Activated T-cell treated with anti-CD3 and anti-CD28 coated beads for 48 hours (primary cell): ENCODE data around the gene HTRA2.

Experiments
- DNase-seq: peaks from one replicate; pipeline ENCODE4 v3.0.0-alpha.2; 2020; ENCODE audit warnings: low read depth

The HTRA2 gene

GRCh38 chr2:74500578-74500946 is 29.2 kb upstream of the HTRA2 start:
- no peak for DNase-seq

DNA sequence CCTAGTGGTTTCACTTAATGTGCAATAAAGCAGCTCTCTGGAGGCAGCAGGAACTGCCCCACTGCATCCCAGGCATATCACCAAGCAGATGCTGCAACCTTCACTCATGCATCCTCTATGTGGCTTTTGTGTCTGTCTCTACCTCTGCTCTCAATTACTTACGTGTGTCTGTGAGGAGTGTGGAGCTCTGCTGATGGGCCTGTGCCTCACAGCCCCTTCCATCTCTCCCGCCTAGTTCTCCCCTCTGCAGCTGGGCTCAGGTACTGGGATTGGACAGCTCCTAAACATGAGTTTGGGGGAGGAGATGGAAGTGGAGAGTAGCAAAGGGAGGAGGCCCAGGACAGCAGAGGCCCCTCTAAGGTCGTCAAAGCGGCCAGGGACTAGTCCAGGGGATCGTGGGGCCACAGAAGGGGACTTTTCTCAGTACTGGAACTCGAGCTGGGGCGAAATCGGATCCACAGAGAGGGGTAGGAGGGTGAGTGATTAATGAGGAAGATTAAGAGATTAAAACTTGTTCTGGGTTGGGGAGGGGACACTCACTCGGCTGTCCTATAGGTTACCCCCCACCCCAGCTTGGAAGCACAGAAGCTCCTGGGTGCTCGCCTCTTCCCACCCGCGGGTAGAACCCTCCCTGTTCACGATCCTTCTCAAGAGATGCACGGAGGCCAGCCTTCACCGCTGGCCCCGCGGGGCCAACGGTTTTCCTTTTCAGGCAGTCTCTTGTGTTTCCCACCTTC is 28.2 kb upstream of the HTRA2 start:
- no peak for DNase-seq

DNA sequence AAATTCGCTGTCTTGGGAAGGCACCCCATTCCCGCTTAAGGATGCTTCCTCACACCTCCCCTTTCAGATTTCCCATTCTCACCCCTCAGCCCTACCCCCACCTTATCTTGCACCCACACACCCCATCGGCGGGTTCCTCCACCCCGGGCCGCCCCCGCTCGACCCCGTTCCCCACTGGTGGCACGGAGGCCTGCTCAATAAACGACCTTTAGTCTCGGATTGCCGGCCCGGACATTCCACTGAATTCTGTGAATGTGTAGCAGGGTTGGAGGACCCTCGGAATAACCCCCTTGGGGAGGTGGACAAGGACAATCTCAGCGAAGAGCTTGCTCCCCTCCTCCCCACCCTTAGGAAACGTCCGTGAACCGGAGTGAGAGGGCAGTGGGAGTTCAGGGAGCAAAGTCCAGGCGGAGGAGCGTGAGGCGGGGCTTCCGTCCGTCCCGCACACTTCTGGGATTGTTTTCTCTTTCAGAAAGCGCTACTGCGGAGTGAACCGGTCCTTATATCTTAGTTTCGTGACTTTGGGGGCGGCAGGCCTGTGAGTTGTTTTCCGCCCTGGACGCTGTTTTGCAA is 27.5 kb upstream of the HTRA2 start:
- DNase-seq, result no peak

GRCh38 chr2:74502720-74503505 is 26.8 kb upstream of the HTRA2 start:
- DNase-seq, result peak; percentile 54

- DNase-seq, result no peak
Observed at GRCh38 chr2:74503506-74504475, 25.9 kb upstream of the HTRA2 start.

DNA sequence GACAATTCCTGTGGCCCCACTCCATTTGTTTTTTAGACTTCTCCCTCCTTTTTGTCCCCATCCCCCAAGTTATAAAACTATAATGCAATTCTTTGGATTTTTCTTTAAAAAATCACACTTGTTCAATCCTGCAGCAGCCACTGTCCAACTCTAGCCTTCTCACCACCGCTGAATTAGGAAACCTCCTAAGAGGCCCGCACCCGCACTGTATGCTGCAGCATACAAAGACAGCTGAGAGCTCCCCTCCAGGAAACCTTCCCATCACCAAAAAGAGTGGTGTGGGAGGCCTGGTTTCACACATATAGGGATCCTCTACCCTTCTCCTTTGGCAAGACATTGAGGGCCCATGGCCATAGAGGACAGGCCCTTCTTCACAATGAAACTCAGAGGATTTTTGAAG is 25.1 kb upstream of the HTRA2 start:
- no peak for DNase-seq

GRCh38 chr2:74505448-74506246 is 24.1 kb upstream of the HTRA2 start:
- DNase-seq, result no peak

DNA sequence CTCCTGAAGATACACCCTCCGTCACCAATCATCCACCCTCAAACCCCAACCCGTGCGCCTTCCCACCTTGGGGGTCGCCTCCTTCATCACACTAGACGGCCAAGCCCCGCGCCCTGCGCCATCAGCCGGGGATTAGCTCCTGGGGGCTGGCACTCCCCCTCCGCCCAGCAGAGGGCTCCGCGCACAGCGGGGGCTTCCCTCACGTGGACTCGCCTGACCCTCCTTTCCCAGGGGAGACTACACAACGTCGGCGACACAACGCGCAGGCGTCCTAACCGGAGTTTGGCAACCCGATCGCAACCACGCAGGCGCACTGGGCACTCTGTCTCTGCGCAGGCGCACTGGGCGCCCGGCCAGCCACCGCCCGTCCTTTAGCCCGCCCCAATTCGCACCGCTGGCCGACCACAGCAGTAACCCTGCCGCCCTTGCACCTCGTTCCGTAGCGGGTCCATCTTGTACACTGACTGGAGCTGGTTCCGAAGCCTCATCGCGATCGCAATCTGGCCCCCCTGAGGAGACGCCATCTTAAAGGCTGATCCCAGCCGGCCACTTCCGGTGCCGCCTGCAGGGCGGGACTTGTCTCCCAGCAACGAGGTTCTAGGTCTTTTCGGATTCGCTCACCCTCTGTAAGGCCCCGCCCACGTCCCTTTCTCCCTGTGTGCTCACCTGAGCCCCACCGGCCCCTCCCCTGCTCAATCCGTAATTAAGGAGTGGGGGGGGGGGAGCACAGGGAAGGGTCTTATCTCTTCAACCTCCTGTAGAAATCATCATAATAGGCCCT is 22.4 kb upstream of the HTRA2 start, which contains the start of gene PCGF1:
PCGF1 (minus strand) TSS at position 551 of the 781 bp plus-strand sequence; CDS start at position 524, 27 bp downstream.
- peak; percentile 96 for DNase-seq

GRCh38 chr2:74507926-74508520 is 21.7 kb upstream of the HTRA2 start:
- DNase-seq, result no peak

DNA sequence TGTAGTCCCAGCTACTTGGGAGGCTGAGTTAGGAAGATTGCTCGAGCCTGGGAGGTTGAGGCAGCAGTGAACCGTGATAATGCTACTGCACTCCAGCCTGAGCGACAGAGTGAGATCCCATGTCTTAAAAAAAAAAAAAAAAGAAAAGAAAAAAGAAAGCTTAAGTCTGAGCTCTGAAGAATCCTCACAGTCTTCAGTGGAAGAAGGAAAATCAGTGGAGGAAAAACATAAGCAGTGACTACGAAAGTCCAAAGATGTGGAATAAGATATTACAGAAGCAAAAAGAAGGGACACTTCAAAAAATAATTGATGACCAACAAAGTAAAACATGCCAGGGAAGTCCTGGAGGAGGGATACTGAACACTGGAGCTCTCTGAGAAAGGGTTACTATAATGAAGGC is 19.5 kb upstream of the HTRA2 start:
- DNase-seq, result no peak

GRCh38 chr2:74511104-74511989 is 18.4 kb upstream of the HTRA2 start:
- DNase-seq, result no peak

GRCh38 chr2:74512744-74513604 is 16.8 kb upstream of the HTRA2 start:
- DNase-seq, result no peak

GRCh38 chr2:74513605-74514367 is 15.9 kb upstream of the HTRA2 start:
- DNase-seq, result no peak

- no peak for DNase-seq
Observed at GRCh38 chr2:74514368-74515270, 15.1 kb upstream of the HTRA2 start, which contains the start of gene TLX2. TLX2 (plus strand) TSS chr2:74514450; CDS start chr2:74514807, 357 bp downstream.

DNA sequence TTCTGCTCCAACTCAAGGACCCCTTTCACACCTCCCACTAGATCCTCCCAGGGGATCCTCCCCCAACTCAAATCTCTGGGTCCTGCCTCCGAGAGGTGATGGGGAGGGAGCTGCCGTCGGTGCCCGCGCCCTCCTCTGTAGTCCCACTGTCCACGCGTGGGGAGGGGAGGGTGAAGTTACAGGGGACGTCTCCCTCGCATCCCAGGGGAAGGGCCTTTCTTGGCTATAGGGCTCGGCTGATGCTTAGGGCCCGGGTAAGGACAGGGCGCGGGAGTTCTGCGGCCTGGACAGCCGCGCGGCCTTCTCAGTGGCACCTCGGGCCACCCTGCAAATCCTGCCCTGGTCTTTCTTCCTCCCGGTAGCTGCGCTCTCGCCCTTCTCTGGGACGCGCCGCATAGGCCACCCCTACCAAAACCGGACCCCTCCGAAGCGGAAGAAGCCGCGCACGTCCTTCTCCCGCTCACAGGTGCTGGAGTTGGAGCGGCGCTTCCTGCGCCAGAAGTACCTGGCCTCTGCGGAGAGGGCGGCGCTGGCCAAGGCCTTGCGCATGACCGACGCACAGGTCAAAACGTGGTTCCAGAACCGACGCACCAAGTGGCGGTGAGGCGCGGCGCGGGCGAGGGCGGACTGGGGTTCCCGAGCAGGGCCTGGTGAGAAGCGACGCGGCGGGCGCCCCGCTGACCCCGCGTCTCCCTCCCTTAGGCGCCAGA is 14.3 kb upstream of the HTRA2 start:
- DNase-seq, result no peak
